HG02852 (cell line): Measurements from ENCODE around the gene DNAJB8.
A peak's percentile ranks its signal among the peaks of the same experiment; 100 is the strongest.

Experiments used
- ATAC-seq: cut with Tn5 transposase; IDR thresholded peaks from one replicate; pipeline ENCODE4 v1.9.1; 2021; ENCODE audit warnings: mild to moderate bottlenecking, moderate library complexity; ENCODE audit not compliant: unreplicated experiment

DNAJB8 gene

GRCh38 chr3:128429751-128430150 is 36.9 kb downstream of the DNAJB8 start:
- no peak for ATAC-seq

- ATAC-seq: no peak
These were observed 37.4 kb downstream of the DNAJB8 start for GRCh38 chr3:128429275-128429674.

GRCh38 chr3:128427872-128428822 is 38.5 kb downstream of the DNAJB8 start:
- no peak for ATAC-seq

GRCh38 chr3:128427175-128427857 is 39.4 kb downstream of the DNAJB8 start:
- no peak for ATAC-seq

- ATAC-seq: peak; percentile 78
These were observed 40.4 kb downstream of the DNAJB8 start for GRCh38 chr3:128426128-128426921.

- no peak for ATAC-seq
These were observed 40.9 kb downstream of the DNAJB8 start for GRCh38 chr3:128425846-128426127.

GRCh38 chr3:128425142-128425845 is 41.4 kb downstream of the DNAJB8 start:
- no peak for ATAC-seq

GRCh38 chr3:128424508-128425069 is 42.1 kb downstream of the DNAJB8 start:
- ATAC-seq: no peak

- ATAC-seq: no peak
These were observed 43.1 kb downstream of the DNAJB8 start for GRCh38 chr3:128423525-128424147.

- ATAC-seq: no peak
These were observed 43.7 kb downstream of the DNAJB8 start for GRCh38 chr3:128422762-128423524.

- no peak for ATAC-seq
These were observed 44.7 kb downstream of the DNAJB8 start for GRCh38 chr3:128421966-128422365.

- ATAC-seq: no peak
These were observed 45.3 kb downstream of the DNAJB8 start for GRCh38 chr3:128421439-128421836.

- ATAC-seq: no peak
These were observed 45.8 kb downstream of the DNAJB8 start for GRCh38 chr3:128420720-128421438.

- ATAC-seq: no peak
These were observed 46.4 kb downstream of the DNAJB8 start for GRCh38 chr3:128420289-128420688.

- no peak for ATAC-seq
These were observed 47.4 kb downstream of the DNAJB8 start for GRCh38 chr3:128419311-128419710.

- ATAC-seq: no peak
These were observed 47.8 kb downstream of the DNAJB8 start for GRCh38 chr3:128418900-128419299.

- no peak for ATAC-seq
These were observed 50.0 kb downstream of the DNAJB8 start for GRCh38 chr3:128416578-128417211.
